Measurements from ENCODE around the gene TSPAN13. TPM values are rescaled to one million over a fixed set of nuclear protein-coding genes. Genes with fewer than 3 reads are reported as not detected.
A peak's percentile ranks its signal among the peaks of the same experiment; 100 is the strongest.

TSPAN13 gene
- total RNA-seq, 1 donor from 2014 or later: 56.0 TPM

GRCh38 chr7:16712916-16713315 lies 40.6 kb upstream of the TSPAN13 start:
- H3K9me3 Mint-ChIP-seq (ENCODE audit: unreplicated experiment): no peaks in the 10 kb centered on the region
- FAIRE-seq (no peak), DNase-seq (ENCODE audit: low read depth) (peak; percentile 81)
- peaks cover 33% of the 10 kb centered on the region for H3K4me1 Mint-ChIP-seq (ENCODE audit: low read depth, unreplicated experiment)
- H3K9me3 ChIP-seq (ENCODE audit: insufficient read depth, low read depth, low read length): no peaks in the 10 kb centered on the region
- no peaks in the 10 kb centered on the region for H3K36me3 ChIP-seq (ENCODE audit: insufficient read depth, low read length)
- no peaks in the 10 kb centered on the region for H3K27me3 Mint-ChIP-seq (ENCODE audit: low read depth, unreplicated experiment)
- H2AFZ ChIP-seq (ENCODE audit: low read depth, low read length): peak overlapping the region; percentile 26
- H4K20me1 ChIP-seq (ENCODE audit: insufficient read depth, low read length): no peaks in the 10 kb centered on the region
- H3K4me3 Mint-ChIP-seq (ENCODE audit: unreplicated experiment): no peak overlapping the region
- H3K4me2 ChIP-seq (ENCODE audit: low read length): peak overlapping the region; percentile 24
- no peaks in the 10 kb centered on the region for H3K27me3 ChIP-seq (ENCODE audit: insufficient read depth, low read length)
- no peak overlapping the region for H3K4me3 ChIP-seq (ENCODE audit: insufficient read depth, low read depth, low read length)
- H3K36me3 Mint-ChIP-seq (ENCODE audit: low read depth, unreplicated experiment): no peaks in the 10 kb centered on the region
- peak overlapping the region; percentile 75 for H3K27ac ChIP-seq (ENCODE audit: low read depth, low read length)
- H3K4me1 ChIP-seq (ENCODE audit: insufficient read depth, low read length): peaks cover 30% of the 10 kb centered on the region
- peak overlapping the region; percentile 18 for H3K27ac Mint-ChIP-seq (ENCODE audit: unreplicated experiment)
- H3K9ac ChIP-seq (ENCODE audit: low read length): peak overlapping the region; percentile 14
- no peaks in the 10 kb centered on the region for H3K79me2 ChIP-seq (ENCODE audit: insufficient read depth, low read length)
- no peak for TF ChIP-seq EZH2 (IDR thresholded peaks at IDR 0.05; ENCODE audit: insufficient read depth, low read length)

- Mint-ChIP-seq H3K4me3 (ENCODE audit: unreplicated experiment) (no peak overlapping the region), H3K27me3 (ENCODE audit: low read depth, unreplicated experiment) (no peaks in the 10 kb centered on the region), H3K4me1 (ENCODE audit: low read depth, unreplicated experiment) (peaks cover 21% of the 10 kb centered on the region), H3K36me3 (ENCODE audit: low read depth, unreplicated experiment) (no peaks in the 10 kb centered on the region), H3K9me3 (ENCODE audit: unreplicated experiment) (no peaks in the 10 kb centered on the region), H3K27ac (ENCODE audit: unreplicated experiment) (no peak overlapping the region)
- Histone ChIP-seq H3K27ac (ENCODE audit: low read depth, low read length) (no peak overlapping the region), H3K79me2 (ENCODE audit: insufficient read depth, low read length) (no peaks in the 10 kb centered on the region), H4K20me1 (ENCODE audit: insufficient read depth, low read length) (no peaks in the 10 kb centered on the region), H3K4me1 (ENCODE audit: insufficient read depth, low read length) (peaks cover 15% of the 10 kb centered on the region), H3K36me3 (ENCODE audit: insufficient read depth, low read length) (no peaks in the 10 kb centered on the region), H3K27me3 (ENCODE audit: insufficient read depth, low read length) (no peaks in the 10 kb centered on the region), H3K9me3 (ENCODE audit: insufficient read depth, low read depth, low read length) (no peaks in the 10 kb centered on the region), H3K9ac (ENCODE audit: low read length) (no peak overlapping the region), H3K4me2 (ENCODE audit: low read length) (no peak overlapping the region), H2AFZ (ENCODE audit: low read depth, low read length) (no peak overlapping the region), H3K4me3 (ENCODE audit: insufficient read depth, low read depth, low read length) (no peak overlapping the region)
- TF ChIP-seq CTCF (IDR thresholded peaks at IDR 0.05; ENCODE audit: insufficient read depth, low read depth, low read length) (no peak), EZH2 (IDR thresholded peaks at IDR 0.05; ENCODE audit: insufficient read depth, low read length) (no peak)
- no peak for DNase-seq (ENCODE audit: low read depth)
- no peak for FAIRE-seq
Observed at GRCh38 chr7:16715928-16716327, 37.6 kb upstream of the TSPAN13 start.

- H3K9me3 ChIP-seq (ENCODE audit: insufficient read depth, low read depth, low read length): no peaks in the 10 kb centered on the region
- H3K4me3 Mint-ChIP-seq (ENCODE audit: unreplicated experiment): no peak overlapping the region
- H3K9ac ChIP-seq (ENCODE audit: low read length): no peak overlapping the region
- H3K27ac Mint-ChIP-seq (ENCODE audit: unreplicated experiment): no peak overlapping the region
- H3K36me3 ChIP-seq (ENCODE audit: insufficient read depth, low read length): no peaks in the 10 kb centered on the region
- H3K4me1 ChIP-seq (ENCODE audit: insufficient read depth, low read length): peaks cover 2% of the 10 kb centered on the region
- no peaks in the 10 kb centered on the region for H3K36me3 Mint-ChIP-seq (ENCODE audit: low read depth, unreplicated experiment)
- H3K4me3 ChIP-seq (ENCODE audit: insufficient read depth, low read depth, low read length): no peak overlapping the region
- no peaks in the 10 kb centered on the region for H3K9me3 Mint-ChIP-seq (ENCODE audit: unreplicated experiment)
- H3K79me2 ChIP-seq (ENCODE audit: insufficient read depth, low read length): no peaks in the 10 kb centered on the region
- H2AFZ ChIP-seq (ENCODE audit: low read depth, low read length): no peak overlapping the region
- no peaks in the 10 kb centered on the region for H4K20me1 ChIP-seq (ENCODE audit: insufficient read depth, low read length)
- H3K27me3 ChIP-seq (ENCODE audit: insufficient read depth, low read length): no peaks in the 10 kb centered on the region
- FAIRE-seq (no peak), DNase-seq (ENCODE audit: low read depth) (no peak)
- H3K27ac ChIP-seq (ENCODE audit: low read depth, low read length): no peak overlapping the region
- TF ChIP-seq CTCF (IDR thresholded peaks at IDR 0.05; ENCODE audit: insufficient read depth, low read depth, low read length) (no peak), EZH2 (IDR thresholded peaks at IDR 0.05; ENCODE audit: insufficient read depth, low read length) (no peak)
- peaks cover 9% of the 10 kb centered on the region for H3K4me1 Mint-ChIP-seq (ENCODE audit: low read depth, unreplicated experiment)
- no peaks in the 10 kb centered on the region for H3K27me3 Mint-ChIP-seq (ENCODE audit: low read depth, unreplicated experiment)
- H3K4me2 ChIP-seq (ENCODE audit: low read length): no peak overlapping the region
Observed at GRCh38 chr7:16718111-16718656, 35.4 kb upstream of the TSPAN13 start.
